Cardiac fibroblast (primary cell): ENCODE data around the gene CLEC17A.
"Not testable (repeated sequence)": the region's sequence is repeated elsewhere in the genome, so short reads cannot be mapped to it uniquely, and the experiment has no call there.

ENCODE experiments used
- DNase-seq, 2 donors: peaks; one replicate each; pipeline versions ENCODE4 v3.0.0 to v3.0.0-alpha.2; 2010; ENCODE audit warnings: low read depth in 2 of 2
- H3K4me3 ChIP-seq, 2 donors: replicated peaks in 1 of 2; 1 replicate in 1 of 2; 2 replicates in 1 of 2; pipeline ENCODE4 v1.5.1; 2011; ENCODE audit warnings: low read depth in 2 of 2, low read length in 2 of 2, mild to moderate bottlenecking in 2 of 2, moderate library complexity in 1 of 2
- TF ChIP-seq, protein P1 (sequence below): IDR thresholded peaks from one replicate; pipeline ENCODE4 v1.5.1; 2011; ENCODE audit warnings: low read depth, mild to moderate bottlenecking, low read length, inconsistent platforms

The CLEC17A gene

GRCh38 chr19:14599548-14600147 lies 16.8 kb downstream of the CLEC17A start:
- H3K4me3 ChIP-seq: no peak overlapping the region
- no peak for DNase-seq
- TF ChIP-seq, protein P1, sequence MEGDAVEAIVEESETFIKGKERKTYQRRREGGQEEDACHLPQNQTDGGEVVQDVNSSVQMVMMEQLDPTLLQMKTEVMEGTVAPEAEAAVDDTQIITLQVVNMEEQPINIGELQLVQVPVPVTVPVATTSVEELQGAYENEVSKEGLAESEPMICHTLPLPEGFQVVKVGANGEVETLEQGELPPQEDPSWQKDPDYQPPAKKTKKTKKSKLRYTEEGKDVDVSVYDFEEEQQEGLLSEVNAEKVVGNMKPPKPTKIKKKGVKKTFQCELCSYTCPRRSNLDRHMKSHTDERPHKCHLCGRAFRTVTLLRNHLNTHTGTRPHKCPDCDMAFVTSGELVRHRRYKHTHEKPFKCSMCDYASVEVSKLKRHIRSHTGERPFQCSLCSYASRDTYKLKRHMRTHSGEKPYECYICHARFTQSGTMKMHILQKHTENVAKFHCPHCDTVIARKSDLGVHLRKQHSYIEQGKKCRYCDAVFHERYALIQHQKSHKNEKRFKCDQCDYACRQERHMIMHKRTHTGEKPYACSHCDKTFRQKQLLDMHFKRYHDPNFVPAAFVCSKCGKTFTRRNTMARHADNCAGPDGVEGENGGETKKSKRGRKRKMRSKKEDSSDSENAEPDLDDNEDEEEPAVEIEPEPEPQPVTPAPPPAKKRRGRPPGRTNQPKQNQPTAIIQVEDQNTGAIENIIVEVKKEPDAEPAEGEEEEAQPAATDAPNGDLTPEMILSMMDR: no peak

- DNase-seq: no peak
- TF ChIP-seq, protein P1: no peak
- H3K4me3 ChIP-seq: no peak overlapping the region
Observed at GRCh38 chr19:14603990-14604387, 21.1 kb downstream of the CLEC17A start.

- DNase-seq: no peak
- TF ChIP-seq, protein P1: no peak
- H3K4me3 ChIP-seq: no peak overlapping the region
Observed at GRCh38 chr19:14606627-14607026, 23.7 kb downstream of the CLEC17A start.

GRCh38 chr19:14611051-14611450 lies 28.2 kb downstream of the CLEC17A start:
- TF ChIP-seq, protein P1: no peak
- DNase-seq: no peak
- no peak overlapping the region for H3K4me3 ChIP-seq

GRCh38 chr19:14612242-14612641 lies 29.4 kb downstream of the CLEC17A start:
- not testable (repeated sequence) for H3K4me3 ChIP-seq, DNase-seq

DNA sequence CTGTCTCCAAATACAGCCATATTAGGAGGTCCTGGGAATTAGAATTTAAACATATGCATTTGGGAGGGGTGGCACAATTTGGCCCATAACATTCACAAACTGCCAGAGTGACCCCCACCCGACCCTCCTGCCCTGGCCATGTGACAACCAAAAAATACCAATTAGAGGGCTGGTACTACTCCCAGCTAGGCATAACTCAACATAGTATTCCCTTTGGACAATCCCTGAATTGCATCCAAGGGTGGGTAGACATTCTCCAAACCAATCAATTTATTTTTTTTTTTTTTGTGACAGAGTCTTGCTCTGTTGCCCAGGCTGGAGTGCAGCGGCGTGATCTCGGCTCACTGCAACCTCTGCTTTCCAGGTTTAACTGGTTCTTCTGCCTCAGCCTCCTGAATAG lies 29.8 kb downstream of the CLEC17A start:
- TF ChIP-seq, protein P1: no peak
- no peak for DNase-seq
- no peak overlapping the region for H3K4me3 ChIP-seq

DNA sequence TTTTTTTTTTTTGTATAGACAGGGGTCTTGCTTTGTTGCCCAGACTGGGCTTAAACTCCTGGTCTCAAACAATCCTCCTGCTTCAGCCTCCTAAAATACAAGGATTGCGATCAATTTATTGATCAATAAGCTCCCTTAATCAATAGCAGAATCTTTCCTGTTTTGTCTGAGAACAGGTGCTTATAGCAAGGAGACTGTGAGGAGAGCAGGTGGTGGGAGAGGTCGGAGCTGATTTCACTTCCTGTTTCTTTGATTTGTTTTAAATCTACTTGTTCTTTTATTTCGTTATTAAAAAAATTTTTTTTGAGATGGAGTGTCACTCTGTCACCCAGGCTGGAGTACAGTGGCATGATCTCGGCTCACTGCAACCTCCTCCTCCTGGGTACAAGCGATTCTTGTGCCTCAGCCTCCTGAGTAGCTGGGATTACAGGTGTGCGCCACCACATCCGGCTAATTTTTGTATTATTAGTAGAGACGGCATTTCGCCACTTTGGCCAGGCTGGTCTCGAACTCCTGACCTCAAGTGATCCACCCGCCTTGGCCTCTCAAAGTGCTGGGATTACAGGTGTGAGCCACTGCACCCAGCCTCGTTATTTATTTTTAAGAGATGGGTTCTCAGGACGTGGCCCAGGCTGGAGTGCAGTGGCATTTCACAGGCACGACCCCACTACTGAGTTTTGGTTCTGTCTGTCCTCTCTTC lies 30.7 kb downstream of the CLEC17A start:
- H3K4me3 ChIP-seq, DNase-seq: not testable (repeated sequence)

- no peak for DNase-seq
- H3K4me3 ChIP-seq: no peak overlapping the region
- TF ChIP-seq, protein P1: no peak
Observed at GRCh38 chr19:14614099-14614412, 31.2 kb downstream of the CLEC17A start.
